ENCODE results near the gene SLC39A11.
"Not testable (repeated sequence)": the region's sequence is repeated elsewhere in the genome, so short reads cannot be mapped to it uniquely, and the experiment has no call there.

Gene SLC39A11

GRCh38 chr17:72858826-72859495, 233.5 kb downstream of the SLC39A11 start:
- DNase-seq, result no peak

- DNase-seq, result no peak
These were observed 238.8 kb downstream of the SLC39A11 start for GRCh38 chr17:72853440-72854415.

GRCh38 chr17:72852277-72852938, 240.1 kb downstream of the SLC39A11 start:
- DNase-seq, result no peak

- DNase-seq, result no peak
These were observed 241.9 kb downstream of the SLC39A11 start for GRCh38 chr17:72850410-72851118.

- DNase-seq, result no peak
These were observed 246.1 kb downstream of the SLC39A11 start for GRCh38 chr17:72846399-72846798.

GRCh38 chr17:72843591-72843990, 248.9 kb downstream of the SLC39A11 start:
- no peak for DNase-seq

- DNase-seq, result no peak
These were observed 252.5 kb downstream of the SLC39A11 start for GRCh38 chr17:72840019-72840418.

- DNase-seq, result no peak
These were observed 253.3 kb downstream of the SLC39A11 start for GRCh38 chr17:72839131-72839725.

GRCh38 chr17:72838581-72838980, 253.9 kb downstream of the SLC39A11 start:
- no peak for DNase-seq

- no peak for DNase-seq
These were observed 254.4 kb downstream of the SLC39A11 start for GRCh38 chr17:72838068-72838467.

GRCh38 chr17:72837335-72837734, 255.2 kb downstream of the SLC39A11 start:
- no peak for DNase-seq

- DNase-seq, result no peak
These were observed 259.2 kb downstream of the SLC39A11 start for GRCh38 chr17:72833128-72833765.

- DNase-seq, result no peak
These were observed 260.2 kb downstream of the SLC39A11 start for GRCh38 chr17:72832306-72832705.

- DNase-seq, result no peak
These were observed 262.6 kb downstream of the SLC39A11 start for GRCh38 chr17:72829883-72830282.

GRCh38 chr17:72826602-72827001, 265.9 kb downstream of the SLC39A11 start:
- DNase-seq, result no peak

- DNase-seq, result not testable (repeated sequence)
These were observed 266.4 kb downstream of the SLC39A11 start for GRCh38 chr17:72826059-72826458.

GRCh38 chr17:72825218-72825617, 267.3 kb downstream of the SLC39A11 start:
- no peak for DNase-seq

GRCh38 chr17:72824267-72824666, 268.2 kb downstream of the SLC39A11 start:
- DNase-seq, result not testable (repeated sequence)

GRCh38 chr17:72822358-72823023, 270.0 kb downstream of the SLC39A11 start:
- no peak for DNase-seq

- DNase-seq, result no peak
These were observed 276.1 kb downstream of the SLC39A11 start for GRCh38 chr17:72816406-72816805.

- no peak for DNase-seq
These were observed 279.0 kb downstream of the SLC39A11 start for GRCh38 chr17:72813481-72813880.

Measured in GDM1 (cell line).